GM18517 (cell line): ENCODE results near the gene SPINT2.

ENCODE experiments used
- ATAC-seq: cut with Tn5 transposase; IDR thresholded peaks from one replicate; pipeline ENCODE4 v1.9.1; 2021; ENCODE audit warnings: mild to moderate bottlenecking, moderate library complexity; ENCODE audit not compliant: unreplicated experiment

Gene SPINT2

GRCh38 chr19:38291855-38292254 is 27.5 kb downstream of the SPINT2 start:
- no peak for ATAC-seq

- no peak for ATAC-seq
Observed at GRCh38 chr19:38293281-38293680, 28.9 kb downstream of the SPINT2 start.

- ATAC-seq, result no peak
Observed at GRCh38 chr19:38294090-38294489, 29.7 kb downstream of the SPINT2 start.

GRCh38 chr19:38298821-38299680 is 34.7 kb downstream of the SPINT2 start:
- no peak for ATAC-seq

GRCh38 chr19:38303517-38304351 is 39.4 kb downstream of the SPINT2 start, which contains the start of gene C19orf33:
Gene C19orf33 (plus strand): TSS chr19:38304251. CDS start chr19:38304262, 11 bp downstream.
- ATAC-seq, result no peak

GRCh38 chr19:38304352-38304865 is 40.0 kb downstream of the SPINT2 start:
- no peak for ATAC-seq

- no peak for ATAC-seq
Observed at GRCh38 chr19:38304866-38305429, 40.6 kb downstream of the SPINT2 start.

- ATAC-seq, result no peak
Observed at GRCh38 chr19:38306236-38306635, 41.9 kb downstream of the SPINT2 start.

GRCh38 chr19:38307076-38307475 is 42.7 kb downstream of the SPINT2 start:
- no peak for ATAC-seq

- ATAC-seq, result no peak
Observed at GRCh38 chr19:38307597-38307996, 43.2 kb downstream of the SPINT2 start.

GRCh38 chr19:38308006-38308766 is 43.8 kb downstream of the SPINT2 start:
- ATAC-seq, result no peak

- no peak for ATAC-seq
Observed at GRCh38 chr19:38308926-38309614, 44.7 kb downstream of the SPINT2 start.

- no peak for ATAC-seq
Observed at GRCh38 chr19:38309615-38310278, 45.4 kb downstream of the SPINT2 start.

- ATAC-seq, result no peak
Observed at GRCh38 chr19:38310279-38310670, 45.9 kb downstream of the SPINT2 start.

- ATAC-seq, result no peak
Observed at GRCh38 chr19:38310986-38311385, 46.6 kb downstream of the SPINT2 start.

- peak; percentile 72 for ATAC-seq
Observed at GRCh38 chr19:38315657-38316476, 51.5 kb downstream of the SPINT2 start, which contains the start of gene YIF1B. Gene YIF1B (minus strand): TSS chr19:38315947. CDS start chr19:38315917, 30 bp downstream.

- ATAC-seq, result peak; percentile 9
Observed at GRCh38 chr19:38316477-38317067, 52.2 kb downstream of the SPINT2 start.

- no peak for ATAC-seq
Observed at GRCh38 chr19:38317104-38317612, 52.8 kb downstream of the SPINT2 start.
